ENCODE results near the gene ELF2.

- TF ChIP-seq CTCF (conservative IDR thresholded peaks at IDR 0.05 in 1 of 2, IDR thresholded peaks at IDR 0.05 in 1 of 2; ENCODE audit: low read depth in 1 of 2, low read length in 2 of 2), result no peak
- no peak for TF ChIP-seq EZH2 (IDR thresholded peaks at IDR 0.05; ENCODE audit: low read length, missing control alignments)
Observed at GRCh38 chr4:139050446-139050845, 126.6 kb downstream of the ELF2 start.

All from fibroblast of lung (primary cell).